Epidermal melanocyte (primary cell): Measurements from ENCODE around the gene HMCN2.

ENCODE experiments used
- DNase-seq: peaks from one replicate; pipeline ENCODE4 v3.0.0; 2011; ENCODE audit warnings: low spot score; ENCODE audit not compliant: insufficient read length

Gene HMCN2, protein sequence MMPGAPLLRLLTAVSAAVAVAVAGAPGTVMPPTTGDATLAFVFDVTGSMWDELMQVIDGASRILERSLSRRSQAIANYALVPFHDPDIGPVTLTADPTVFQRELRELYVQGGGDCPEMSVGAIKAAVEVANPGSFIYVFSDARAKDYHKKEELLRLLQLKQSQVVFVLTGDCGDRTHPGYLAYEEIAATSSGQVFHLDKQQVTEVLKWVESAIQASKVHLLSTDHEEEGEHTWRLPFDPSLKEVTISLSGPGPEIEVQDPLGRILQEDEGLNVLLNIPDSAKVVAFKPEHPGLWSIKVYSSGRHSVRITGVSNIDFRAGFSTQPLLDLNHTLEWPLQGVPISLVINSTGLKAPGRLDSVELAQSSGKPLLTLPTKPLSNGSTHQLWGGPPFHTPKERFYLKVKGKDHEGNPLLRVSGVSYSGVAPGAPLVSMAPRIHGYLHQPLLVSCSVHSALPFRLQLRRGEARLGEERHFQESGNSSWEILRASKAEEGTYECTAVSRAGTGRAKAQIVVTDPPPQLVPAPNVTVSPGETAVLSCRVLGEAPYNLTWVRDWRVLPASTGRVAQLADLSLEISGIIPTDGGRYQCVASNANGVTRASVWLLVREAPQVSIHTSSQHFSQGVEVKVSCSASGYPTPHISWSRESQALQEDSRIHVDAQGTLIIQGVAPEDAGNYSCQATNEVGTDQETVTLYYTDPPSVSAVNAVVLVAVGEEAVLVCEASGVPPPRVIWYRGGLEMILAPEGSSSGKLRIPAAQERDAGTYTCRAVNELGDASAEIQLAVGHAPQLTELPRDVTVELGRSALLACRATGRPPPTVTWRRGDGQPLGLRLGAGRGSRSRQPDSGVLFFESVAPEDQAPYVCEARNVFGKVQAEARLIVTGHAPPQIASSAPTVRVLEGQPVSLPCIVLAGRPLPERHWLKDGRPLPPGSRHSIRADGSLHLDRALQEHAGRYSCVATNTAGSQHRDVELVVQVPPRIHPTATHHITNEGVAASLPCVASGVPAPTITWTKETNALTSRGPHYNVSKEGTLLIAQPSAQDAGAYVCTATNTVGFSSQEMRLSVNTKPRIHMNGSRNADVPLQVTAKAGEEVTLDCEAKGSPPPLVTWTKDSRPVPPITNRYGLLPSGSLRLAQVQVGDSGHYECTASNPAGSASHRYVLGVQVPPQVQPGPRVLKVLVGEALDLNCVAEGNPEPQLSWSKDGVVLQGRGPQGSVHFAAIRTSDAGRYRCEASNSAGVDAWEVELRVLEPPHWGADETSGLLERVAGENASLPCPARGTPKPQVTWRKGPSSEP (N-terminal part only)

DNA sequence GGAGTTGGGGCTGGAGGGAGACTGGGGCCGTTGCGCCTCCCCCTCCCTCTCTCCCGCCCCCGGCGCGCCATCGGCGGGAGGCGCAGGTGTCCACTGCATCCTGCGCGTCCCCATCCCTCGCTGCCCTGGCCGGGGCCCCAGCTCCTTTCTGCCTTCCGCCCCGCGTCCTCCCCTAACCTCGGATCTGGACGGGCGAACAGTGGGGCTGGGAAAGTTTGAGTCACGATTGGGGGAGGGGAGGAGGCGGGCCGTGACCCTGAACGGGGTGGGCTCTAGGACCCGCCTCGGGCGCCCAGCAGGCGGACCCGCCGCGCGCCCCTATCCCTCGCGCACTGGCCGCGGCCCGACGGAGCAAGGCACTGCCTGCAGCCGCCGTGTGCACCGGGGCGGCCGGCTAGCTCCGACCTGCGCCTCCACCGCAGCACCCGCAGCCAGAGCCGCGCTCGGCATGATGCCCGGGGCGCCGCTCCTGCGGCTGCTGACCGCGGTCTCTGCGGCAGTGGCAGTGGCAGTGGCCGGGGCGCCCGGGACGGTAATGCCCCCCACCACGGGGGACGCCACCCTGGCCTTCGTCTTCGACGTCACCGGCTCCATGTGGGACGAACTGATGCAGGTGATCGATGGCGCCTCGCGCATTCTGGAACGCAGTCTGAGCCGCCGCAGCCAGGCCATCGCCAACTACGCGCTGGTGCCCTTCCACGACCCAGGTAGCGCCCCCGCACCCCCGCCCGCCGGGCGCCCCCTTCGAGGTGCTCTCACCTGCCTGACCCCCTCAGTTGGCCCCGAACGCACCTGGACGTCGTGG is at the start of gene HMCN2:
Gene HMCN2 (plus strand): TSS at position 330 of the 805 bp plus-strand sequence. CDS start 119 bp downstream, at position 449.
- no peak for DNase-seq

DNA sequence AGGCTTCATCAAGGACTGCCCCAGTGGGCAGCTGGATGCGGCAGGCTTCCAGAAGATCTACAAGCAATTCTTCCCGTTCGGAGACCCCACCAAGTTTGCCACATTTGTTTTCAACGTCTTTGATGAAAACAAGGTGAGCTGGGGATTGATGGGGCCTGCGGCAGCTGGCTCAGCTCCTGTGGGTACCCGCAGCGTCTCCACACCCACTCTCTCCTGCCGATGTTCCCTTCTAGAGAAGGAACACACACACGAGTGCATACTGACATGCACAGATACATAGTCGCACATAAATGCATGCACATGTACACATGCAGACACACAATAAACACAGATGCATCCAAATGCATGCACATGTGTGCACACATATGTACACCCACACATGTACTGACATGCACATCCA is 47.7 kb upstream of the HMCN2 start:
- no peak for DNase-seq

DNA sequence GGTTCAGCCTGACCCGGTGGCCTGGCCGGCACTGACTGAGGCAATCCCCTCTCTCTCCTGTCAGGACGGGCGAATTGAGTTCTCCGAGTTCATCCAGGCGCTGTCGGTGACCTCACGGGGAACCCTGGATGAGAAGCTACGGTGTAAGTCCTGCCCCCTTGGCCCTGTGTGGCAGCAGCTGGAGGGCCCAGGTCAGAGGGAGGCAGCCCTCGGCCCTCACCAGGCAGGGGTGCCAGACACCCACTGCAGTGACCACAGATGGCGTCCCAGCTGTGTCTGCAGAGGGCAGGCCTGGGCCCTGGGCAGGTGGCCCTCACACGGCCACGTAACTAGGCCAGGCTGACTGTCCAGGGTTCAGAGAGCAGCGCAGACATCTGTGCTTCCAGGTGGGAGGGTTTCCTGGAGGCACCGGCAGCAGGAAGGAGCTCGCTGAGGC is 45.9 kb upstream of the HMCN2 start:
- no peak for DNase-seq

DNA sequence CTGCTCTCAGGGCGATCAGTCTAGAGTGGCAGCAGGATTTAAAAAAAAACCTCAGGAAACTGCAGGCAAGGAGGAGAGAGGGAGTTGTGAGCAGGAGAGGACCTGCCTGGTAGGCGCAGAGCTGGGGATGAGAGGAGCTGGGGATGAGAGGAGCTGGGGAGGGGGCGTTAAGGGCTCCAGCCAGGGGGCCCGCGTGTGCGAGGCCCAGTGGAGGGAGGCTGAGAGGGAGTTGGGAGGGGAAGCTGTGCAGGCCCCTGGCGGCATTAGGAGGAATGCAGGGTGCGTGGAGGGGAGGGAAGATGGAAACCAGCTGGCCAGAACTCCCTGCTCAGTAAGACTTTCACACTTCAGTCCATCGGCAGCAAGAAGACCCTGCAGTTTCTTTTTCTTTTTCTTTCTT is 45.2 kb upstream of the HMCN2 start:
- peak; percentile 60 for DNase-seq

DNA sequence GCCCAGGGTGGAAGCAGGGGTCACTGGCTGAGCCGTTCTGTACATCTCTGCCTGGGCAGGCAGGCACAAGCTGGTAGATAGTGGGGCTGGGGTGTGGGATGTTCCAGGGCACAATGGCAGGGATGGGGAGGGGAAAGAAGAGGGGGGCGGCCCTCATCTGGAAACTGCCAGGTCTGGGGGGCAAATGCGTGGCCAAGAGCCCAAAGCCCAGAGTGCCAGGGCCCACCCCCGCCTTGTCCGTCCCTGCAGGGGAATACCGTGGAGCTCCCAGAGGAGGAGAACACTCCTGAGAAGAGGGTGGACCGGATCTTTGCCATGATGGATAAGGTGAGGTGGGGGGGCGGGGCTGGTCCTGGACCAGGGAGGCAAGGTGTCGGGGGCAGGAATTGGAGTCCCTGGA is 42.7 kb upstream of the HMCN2 start:
- no peak for DNase-seq

DNA sequence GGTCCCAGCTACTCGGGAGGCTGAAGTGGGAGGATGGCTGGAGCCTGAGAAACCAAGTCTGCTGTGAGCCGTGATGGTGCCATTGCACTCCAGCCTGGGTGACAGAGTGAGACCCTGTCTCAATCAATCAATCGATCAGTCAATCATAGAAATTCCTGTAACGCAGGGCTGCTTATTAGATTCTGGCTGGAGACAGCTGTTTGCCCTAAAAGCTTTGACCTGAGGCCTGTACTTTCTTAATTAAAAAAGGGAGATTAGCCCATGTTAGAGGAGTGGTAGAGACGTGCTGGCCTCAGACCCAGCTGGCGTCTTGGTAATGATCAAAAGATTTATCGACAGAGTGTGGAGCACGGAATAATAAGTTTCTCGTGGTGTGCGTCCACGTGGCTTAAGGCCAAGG is 40.5 kb upstream of the HMCN2 start:
- no peak for DNase-seq

DNA sequence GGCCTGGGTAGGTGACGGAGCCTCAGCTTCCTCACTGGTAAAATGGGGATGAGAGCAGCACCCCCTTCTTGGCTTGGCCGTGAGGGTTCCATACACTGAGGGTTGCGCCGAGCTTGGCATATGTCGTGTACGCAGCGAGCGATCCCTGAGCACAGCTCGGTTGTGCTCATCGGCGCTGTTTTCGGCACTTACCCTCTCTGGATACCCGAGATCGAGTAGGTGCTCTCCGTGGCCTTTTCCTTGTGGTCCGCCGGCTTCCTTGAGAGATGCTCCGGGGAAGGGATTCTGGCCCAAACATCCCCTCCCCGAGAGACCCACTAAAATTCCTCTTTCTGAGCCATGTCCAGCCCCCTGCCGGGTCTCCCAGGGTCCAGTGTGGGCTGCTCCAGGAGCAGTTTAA is 40.0 kb upstream of the HMCN2 start:
- no peak for DNase-seq

GRCh38 chr9:130226112-130226511 is 39.4 kb upstream of the HMCN2 start:
- DNase-seq, result no peak

GRCh38 chr9:130227833-130228232 is 37.7 kb upstream of the HMCN2 start:
- DNase-seq, result no peak

GRCh38 chr9:130229759-130230158 is 35.8 kb upstream of the HMCN2 start:
- DNase-seq, result no peak

DNA sequence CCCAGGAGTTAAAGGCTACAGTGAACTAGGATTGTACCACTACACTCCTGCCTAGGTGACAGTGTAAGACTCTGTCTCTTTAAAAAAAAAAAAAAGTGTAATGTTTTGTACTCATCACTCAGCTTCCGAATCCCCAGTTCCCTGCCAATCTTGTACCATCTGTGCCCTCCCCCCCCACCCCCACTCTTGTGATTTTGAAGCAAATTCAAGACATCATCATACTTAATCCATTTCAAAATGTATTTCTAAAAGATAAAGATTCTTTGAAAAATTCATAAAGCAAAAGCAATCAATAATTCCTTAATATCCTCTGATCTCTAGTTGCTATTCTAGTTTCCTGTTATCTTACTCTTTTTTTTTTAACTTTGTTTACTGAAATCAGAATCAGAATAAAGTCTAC is 34.9 kb upstream of the HMCN2 start:
- no peak for DNase-seq

- DNase-seq, result no peak
Measured at GRCh38 chr9:130232899-130233586, 32.5 kb upstream of the HMCN2 start.

DNA sequence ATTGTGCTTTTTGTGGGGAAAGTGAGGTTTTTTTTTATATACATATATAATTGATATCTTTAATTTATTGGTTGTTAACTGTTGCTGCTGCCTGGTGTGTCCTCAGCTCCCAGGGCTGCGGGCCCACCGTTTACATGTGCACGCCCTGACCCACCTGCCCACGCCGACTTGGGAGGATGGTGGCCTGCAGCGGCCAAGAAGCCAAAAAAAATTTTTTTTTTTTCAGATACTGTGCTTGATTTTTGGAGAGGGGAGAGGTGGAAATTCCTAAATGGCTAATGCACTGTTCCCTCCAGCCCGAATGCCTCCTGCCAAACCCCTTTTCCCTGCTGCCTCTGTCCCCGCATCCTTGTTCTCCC is 32.0 kb upstream of the HMCN2 start:
- DNase-seq, result no peak

GRCh38 chr9:130234340-130235260 is 31.0 kb upstream of the HMCN2 start:
- DNase-seq, result no peak

DNA sequence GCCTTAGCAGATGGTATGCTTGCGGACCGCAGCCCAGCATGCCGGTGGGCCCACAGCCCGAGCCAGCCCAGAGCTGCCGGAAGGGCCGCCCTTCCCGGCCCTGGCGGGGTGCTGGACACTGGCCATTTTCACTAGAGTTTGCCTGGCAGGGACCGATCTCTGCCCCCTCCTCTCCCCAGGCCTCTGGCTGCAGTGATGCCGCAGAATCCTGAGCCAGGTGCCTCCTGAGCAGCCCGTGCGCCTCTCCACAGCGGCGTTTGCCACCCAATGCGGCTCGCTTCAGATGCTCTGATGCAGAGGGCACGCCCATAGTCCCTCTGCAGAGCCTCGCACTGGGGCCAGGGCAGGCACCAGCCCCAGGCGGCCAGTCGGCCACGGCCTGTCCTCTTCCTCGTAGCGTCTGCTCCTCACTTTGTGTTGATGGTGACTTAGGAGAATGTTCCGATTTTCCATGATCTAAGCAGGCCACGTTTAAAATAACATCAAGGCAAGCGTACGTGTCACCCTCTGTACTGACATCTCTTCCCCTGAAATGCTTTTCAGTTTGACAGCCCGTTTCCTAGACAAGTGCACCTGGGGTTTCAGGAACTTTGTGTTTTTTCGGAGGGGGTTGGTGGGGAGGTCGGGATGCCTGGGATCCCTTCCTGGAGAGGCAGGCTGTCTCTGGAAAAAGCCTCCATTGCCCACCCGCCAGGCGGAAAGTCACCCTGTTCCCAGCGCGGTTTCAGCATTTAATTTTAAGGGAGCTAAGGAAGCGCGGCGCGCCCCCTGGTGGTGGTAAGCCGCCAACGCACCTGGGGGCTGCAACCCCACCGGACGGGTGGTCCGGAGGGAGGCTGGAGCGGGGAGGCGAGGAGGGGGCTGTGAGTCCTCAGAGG is 29.8 kb upstream of the HMCN2 start:
- DNase-seq, result peak; percentile 38

GRCh38 chr9:130236436-130236985 is 29.0 kb upstream of the HMCN2 start:
- no peak for DNase-seq

DNA sequence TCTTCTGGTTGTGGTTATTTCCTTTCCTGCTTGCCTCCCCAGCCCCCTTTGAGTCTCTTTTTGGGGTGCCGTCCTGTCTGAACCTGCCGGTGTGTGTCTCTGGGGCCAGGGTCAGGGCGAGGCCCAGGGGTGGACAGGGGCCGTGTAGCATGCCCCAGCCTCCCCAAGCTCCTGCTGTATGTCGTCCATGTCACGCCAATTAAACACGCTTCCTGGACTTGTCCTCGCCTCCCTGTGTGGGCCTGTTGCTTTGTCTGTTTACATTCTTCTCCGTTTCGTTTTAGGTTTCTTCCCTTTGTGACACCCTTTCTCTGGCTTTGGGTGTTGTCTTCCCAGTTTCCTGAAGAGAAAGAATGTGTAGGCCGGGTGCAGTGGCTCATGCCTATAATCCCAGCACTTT is 28.5 kb upstream of the HMCN2 start:
- no peak for DNase-seq
